Urothelium cell line (cell line): ENCODE measurements around the gene FRMD8.
"Not testable (repeated sequence)": the region's sequence is repeated elsewhere in the genome, so short reads cannot be mapped to it uniquely, and the experiment has no call there.

ENCODE experiments used
- DNase-seq: peaks from one replicate; pipeline ENCODE4 v3.0.0; 2011; ENCODE audit warnings: low spot score, mixed read lengths
- FAIRE-seq: peaks from 2 replicates; lab custom pipeline; 2011; peaks lifted over from hg19 to GRCh38; lab: Jason Lieb, UNC

Gene FRMD8

DNA sequence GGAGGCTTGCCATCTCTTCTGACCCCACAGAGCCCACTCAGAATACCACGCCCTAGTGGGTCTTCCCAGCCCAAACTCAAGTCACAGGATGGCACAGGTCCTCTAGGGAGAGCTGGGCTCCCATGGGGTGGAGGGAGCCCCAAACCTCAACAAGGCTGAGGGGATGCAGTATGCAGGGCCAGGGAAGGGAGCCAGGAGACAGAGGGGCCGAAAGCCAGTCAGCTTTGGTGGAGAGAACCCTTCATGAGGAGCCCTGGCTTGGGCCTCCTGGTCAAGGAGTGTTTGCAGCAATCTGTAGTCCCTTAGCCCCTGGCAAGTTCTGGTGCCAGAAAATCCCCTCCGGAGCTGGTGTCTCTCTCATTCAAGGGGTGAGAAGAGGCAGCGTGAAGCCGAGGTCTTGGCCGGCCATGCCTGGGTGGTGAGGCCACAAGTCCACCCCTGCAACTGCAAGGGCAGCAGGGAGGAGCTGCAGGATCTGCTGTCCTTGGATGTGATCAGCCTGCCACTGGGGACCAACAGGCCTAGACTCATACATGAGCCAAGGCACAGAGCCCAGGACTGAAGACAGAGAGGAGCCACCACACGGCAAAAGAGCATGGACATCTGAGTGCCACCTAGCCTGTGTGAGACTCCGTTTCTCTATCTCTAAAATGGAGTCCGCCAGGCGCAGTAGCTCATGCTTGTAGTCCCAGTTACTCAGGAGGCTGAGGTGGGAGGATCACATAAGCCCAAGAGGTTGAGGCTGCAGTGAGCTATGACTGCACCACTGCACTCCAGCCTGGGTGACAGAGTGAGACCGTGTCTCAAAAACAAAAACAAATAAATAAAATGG, 60.2 kb downstream of the FRMD8 start:
- DNase-seq (no peak), FAIRE-seq (no peak)

DNA sequence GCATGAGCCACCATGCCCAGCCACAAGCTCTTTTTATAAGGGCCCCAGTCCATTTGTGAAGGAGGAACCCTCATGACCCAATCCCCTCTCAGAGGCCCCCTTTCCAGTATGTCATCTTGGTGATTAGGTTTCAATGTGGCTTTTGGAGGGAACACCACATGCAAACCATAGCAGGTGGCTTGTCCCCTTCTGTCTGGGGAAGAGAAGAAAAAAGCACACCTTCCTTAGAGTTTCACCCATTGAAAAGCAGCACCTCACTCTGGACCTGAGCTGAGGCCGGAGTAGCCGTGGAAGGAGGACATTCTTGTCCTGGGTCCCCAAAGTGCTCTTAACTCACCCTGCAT, 61.6 kb downstream of the FRMD8 start:
- FAIRE-seq (no peak), DNase-seq (no peak)

DNA sequence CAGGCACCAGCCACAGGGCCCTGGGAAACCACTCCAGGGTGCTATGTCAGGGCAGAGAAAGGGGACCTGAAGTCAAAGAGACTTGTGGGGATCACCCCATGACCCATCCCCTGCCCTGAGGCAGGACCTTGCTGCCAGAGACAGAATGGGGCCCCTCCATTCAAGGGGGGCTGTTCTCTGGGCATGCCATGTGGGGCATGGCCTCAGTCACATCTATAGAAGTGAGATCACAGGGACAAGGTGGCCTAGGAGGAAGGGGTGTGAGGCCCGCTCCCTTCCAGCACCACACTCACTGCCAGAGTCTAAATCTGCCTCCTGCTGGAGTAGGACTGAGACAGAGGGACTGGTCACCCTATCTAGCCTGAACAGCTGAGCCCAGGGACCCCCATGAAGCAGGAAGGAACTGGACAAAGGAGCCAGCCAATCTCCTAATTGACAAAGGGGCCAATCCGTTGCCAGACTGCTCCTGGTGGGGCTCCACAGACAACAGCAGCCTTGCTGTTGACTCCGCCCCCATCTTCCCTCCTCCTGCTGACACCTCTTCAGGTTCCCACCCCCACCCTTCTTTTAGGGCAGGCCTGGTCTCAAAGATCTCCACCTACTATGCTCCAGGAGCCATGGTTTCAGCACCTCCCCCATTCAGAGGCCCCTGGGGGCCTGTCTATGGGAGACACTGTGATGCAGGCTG, 62.1 kb downstream of the FRMD8 start:
- no peak for DNase-seq
- FAIRE-seq = no peak

DNA sequence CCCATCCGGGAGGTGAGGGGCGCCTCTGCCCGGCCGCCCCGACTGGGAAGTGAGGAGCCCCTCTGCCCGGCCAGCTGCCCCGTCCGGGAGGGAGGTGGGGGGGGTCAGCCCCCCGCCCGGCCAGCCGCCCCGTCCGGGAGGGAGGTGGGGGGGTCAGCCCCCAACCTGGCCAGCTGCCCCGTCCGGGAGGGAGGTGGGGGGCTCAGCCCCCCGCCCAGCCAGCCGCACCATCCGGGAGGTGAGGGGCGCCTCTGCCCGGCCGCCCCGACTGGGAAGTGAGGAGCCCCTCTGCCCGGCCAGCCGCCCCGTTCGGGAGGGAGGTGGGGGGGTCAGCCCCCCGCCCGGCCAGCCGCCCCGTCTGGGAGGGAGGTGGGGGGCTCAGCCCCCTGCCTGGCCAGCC, 64.9 kb downstream of the FRMD8 start:
- not testable (repeated sequence) for DNase-seq, FAIRE-seq

DNA sequence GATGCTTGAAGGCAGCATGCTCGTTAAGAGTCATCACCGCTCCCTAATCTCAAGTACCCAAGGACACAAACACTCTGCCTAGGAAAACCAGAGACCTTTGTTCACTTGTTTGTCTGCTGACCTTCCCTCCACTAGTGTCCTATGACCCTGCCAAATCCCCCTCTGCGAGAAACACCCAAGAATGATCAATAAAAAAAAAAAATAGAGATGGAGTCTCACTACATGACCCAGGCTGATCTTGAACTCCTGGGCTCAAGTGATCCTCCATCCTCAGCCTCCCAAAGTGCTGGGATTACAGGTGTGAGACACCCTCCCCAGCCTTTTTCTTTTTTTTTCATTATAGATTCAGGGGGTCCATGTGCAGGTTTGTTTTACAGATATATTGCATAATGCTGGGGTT, 65.8 kb downstream of the FRMD8 start:
- FAIRE-seq, DNase-seq: not testable (repeated sequence)

DNA sequence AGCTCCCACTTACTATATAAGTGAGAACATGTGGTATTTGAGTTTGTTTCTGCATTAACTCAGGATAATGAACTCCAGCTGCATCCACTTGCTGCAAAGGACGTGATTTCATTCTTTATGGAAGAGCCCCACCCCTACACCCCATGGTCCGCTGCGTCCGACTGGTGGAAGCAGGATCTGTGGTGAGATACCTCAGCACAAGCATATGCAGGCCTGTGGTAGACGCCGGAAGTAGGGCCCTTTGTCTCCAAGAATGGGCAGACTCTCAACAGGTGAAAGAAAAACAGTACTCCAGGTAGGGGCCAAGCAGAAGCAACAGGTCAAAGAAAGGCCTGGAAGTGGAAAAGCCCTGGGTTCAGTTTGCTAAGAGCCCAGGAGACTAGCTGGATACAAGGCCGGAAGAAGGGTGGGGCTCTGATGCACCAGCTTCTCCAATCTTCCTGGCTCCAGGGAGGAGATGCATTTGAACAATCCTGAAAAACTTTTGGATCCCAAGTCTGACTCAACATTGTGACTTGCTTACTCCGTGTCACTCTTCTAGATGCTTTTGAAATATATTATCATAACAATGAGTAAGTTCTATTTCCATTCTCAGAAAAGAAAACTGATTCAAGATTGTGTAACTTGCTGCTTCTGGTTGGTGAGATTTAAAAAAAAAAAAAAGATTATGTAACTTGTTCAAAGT, 66.5 kb downstream of the FRMD8 start:
- FAIRE-seq (no peak), DNase-seq (no peak)

DNA sequence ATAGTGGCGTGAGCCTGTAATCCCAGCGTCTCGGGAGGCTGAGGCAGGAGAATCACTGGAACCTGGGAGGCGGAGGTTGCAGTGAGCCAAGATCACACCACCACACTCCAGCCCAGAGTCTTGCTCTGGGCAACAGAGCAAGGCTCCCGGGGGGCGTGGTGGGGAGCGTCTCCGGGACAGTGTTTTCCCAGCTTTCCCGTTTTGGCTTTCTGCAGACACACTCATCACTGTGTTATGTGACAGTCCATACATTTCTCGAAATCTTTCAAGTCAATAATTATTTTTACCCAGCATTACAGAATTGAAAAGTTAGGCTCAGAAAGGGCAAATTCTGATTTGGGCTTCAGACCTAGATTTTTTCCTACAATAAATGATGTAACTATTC, 67.9 kb downstream of the FRMD8 start:
- FAIRE-seq = no peak

DNA sequence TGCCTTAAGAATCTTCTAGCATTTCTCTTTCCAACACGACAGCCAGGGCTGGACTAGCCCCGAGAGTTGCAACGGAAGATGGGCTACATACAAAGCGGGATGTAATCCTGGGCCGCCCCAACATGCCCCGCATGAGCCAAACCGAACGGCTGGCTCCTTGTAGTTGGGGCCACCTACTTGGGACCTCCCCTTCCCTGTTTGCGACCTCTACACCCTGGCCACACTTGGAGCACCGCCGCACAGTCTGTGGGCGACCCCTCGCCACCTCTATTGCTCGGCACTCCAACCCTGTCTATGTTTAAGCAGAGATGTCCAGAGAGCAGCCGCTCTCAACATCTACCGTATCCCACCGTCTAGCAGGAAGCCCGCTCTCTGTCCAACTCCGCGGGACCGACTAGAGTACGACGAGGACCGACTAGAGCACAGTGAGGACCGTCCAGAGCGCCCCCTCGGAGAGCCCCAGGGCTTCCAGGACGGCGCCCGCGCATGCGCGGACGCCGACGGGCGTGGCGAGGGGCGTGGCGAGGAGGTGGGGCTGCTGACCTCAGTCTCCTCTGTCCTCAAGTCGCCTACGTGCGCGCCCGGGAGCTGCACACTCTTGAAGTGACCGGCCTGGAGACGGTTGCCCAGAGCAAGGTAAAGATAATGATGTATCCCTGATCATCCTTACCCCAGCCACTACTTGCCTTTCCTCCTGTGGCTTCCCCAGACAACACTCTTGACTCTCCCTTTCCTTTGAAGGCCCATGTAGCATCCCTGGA, 68.4 kb downstream of the FRMD8 start:
- FAIRE-seq = no peak
- DNase-seq = peak; percentile 94

More for the DNA sequence above, 67.9 kb downstream of the FRMD8 start:
- no peak for DNase-seq

DNA sequence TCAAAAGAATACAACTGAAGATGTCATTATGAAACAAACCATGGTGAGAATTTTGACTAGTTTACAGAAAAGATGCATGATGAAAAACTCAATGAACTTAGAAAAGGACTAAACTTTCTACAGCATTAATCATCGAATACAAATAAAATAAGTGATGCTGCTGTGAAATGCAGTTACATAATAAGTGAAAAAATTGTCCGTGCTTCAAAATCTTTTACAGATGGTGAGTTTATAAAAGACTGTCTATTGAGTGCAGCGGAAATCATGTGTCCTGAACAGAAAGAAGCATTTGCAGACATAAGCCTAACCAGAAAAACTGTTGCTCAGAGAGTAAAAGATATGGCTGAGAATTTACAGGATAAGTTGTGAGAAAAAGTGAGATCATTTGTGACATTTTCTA, 70.0 kb downstream of the FRMD8 start:
- DNase-seq (no peak), FAIRE-seq (no peak)

DNA sequence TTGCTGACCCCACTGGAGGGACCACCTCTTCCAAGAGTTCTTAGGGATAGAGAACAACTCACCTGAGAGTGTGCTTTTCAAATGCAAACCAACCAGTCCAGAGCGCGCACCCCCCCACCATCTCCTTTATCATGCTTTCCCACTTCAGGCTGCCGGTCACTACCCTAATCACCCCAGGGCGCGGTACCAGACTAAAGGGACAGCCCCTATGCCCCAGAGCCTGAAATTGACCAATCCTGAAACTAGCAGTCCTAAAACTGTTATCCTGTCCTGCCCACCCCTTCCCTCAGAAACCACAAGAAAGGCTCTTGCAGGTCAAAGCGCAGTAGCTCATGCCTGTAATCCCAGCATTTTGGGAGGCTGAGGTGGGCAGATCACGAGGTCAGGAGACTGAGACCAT, 73.1 kb downstream of the FRMD8 start:
- DNase-seq (no peak), FAIRE-seq (no peak)
